Measurements from ENCODE around the gene LENEP.
A peak's percentile ranks its signal among the peaks of the same experiment; 100 is the strongest.

The LENEP gene

GRCh38 chr1:154969860-154970452 lies 23.4 kb upstream of the LENEP start:
- Histone ChIP-seq H3K79me2 (ENCODE audit: low read length) (peaks cover 89% of the 10 kb centered on the region), H3K27me3 (replicated peaks; ENCODE audit: insufficient read depth, low read length) (no peaks in the 10 kb centered on the region), H4K20me1 (ENCODE audit: insufficient read depth, low read length) (no peaks in the 10 kb centered on the region), H3K4me2 (ENCODE audit: low read depth, low read length) (peak overlapping the region; percentile 86), H3K27ac (ENCODE audit: low read length) (peak overlapping the region; percentile 65; the same call in 1 of the 2 replicates), H3K9ac (ENCODE audit: low read length) (peak overlapping the region; percentile 73), H3K4me1 (ENCODE audit: low read length) (peaks cover 34% of the 10 kb centered on the region), H2AFZ (ENCODE audit: low read length) (no peak overlapping the region), H3F3A (ENCODE audit: insufficient read depth, low read length) (peaks cover 22% of the 10 kb centered on the region), H3K9me3 (replicated peaks; ENCODE audit: insufficient read depth, low read length) (no peaks in the 10 kb centered on the region), H3K4me3 (ENCODE audit: low read length) (peak overlapping the region; percentile 53), H3K36me3 (replicated peaks; ENCODE audit: insufficient read depth, low read length) (peaks cover 20% of the 10 kb centered on the region), H3K9me2 (replicated peaks; ENCODE audit: insufficient read depth, low read length) (no peaks in the 10 kb centered on the region)
- DNase-seq = no peak
- TF ChIP-seq EZH2phosphoT487 (IDR thresholded peaks at IDR 0.05; ENCODE audit: low read length) (no peak), CTCF (IDR thresholded peaks at IDR 0.05; ENCODE audit: low read length) (no peak), EZH2 (optimal IDR thresholded peaks at IDR 0.05; ENCODE audit: low read depth, low read length) (no peak)

GRCh38 chr1:154970631-154971340 lies 22.6 kb upstream of the LENEP start, which contains the start of gene SHC1:
Gene SHC1 (minus strand): TSS chr1:154970747. CDS start chr1:154970526, 221 bp downstream.
- peak; percentile 98 for DNase-seq
- Histone ChIP-seq H2AFZ (ENCODE audit: low read length) (peak within 1 kb of the TSS; percentile 4; the same call in 1 of the 2 replicates), H3K9me3 (replicated peaks; ENCODE audit: insufficient read depth, low read length) (no peaks in the 10 kb centered on the region), H3K9ac (ENCODE audit: low read length) (peak within 1 kb of the TSS; percentile 73), H3K4me2 (ENCODE audit: low read depth, low read length) (peak within 1 kb of the TSS; percentile 86), H3K27ac (ENCODE audit: low read length) (peak within 1 kb of the TSS; percentile 65), H3K4me3 (ENCODE audit: low read length) (peak within 1 kb of the TSS; percentile 53), H3K36me3 (replicated peaks; ENCODE audit: insufficient read depth, low read length) (peaks cover 20% of the 10 kb centered on the region), H3K27me3 (replicated peaks; ENCODE audit: insufficient read depth, low read length) (no peaks in the 10 kb centered on the region), H3K4me1 (ENCODE audit: low read length) (peaks cover 34% of the 10 kb centered on the region), H3K9me2 (replicated peaks; ENCODE audit: insufficient read depth, low read length) (no peaks in the 10 kb centered on the region), H3K79me2 (ENCODE audit: low read length) (peaks cover 91% of the 10 kb centered on the region), H3F3A (ENCODE audit: insufficient read depth, low read length) (peaks cover 31% of the 10 kb centered on the region), H4K20me1 (ENCODE audit: insufficient read depth, low read length) (no peaks in the 10 kb centered on the region)
- no peak for TF ChIP-seq EZH2phosphoT487 (IDR thresholded peaks at IDR 0.05; ENCODE audit: low read length)
- TF ChIP-seq CTCF (IDR thresholded peaks at IDR 0.05; ENCODE audit: low read length) = no peak
- no peak for TF ChIP-seq EZH2 (optimal IDR thresholded peaks at IDR 0.05; ENCODE audit: low read depth, low read length)

- Histone ChIP-seq H3K9me2 (replicated peaks; ENCODE audit: insufficient read depth, low read length) (no peaks in the 10 kb centered on the region), H3F3A (ENCODE audit: insufficient read depth, low read length) (peaks cover 38% of the 10 kb centered on the region), H3K4me3 (ENCODE audit: low read length) (peak overlapping the region; percentile 53), H4K20me1 (ENCODE audit: insufficient read depth, low read length) (no peaks in the 10 kb centered on the region), H3K9me3 (replicated peaks; ENCODE audit: insufficient read depth, low read length) (no peaks in the 10 kb centered on the region), H3K27ac (ENCODE audit: low read length) (peak overlapping the region; percentile 65), H3K36me3 (replicated peaks; ENCODE audit: insufficient read depth, low read length) (peaks cover 14% of the 10 kb centered on the region), H3K27me3 (replicated peaks; ENCODE audit: insufficient read depth, low read length) (no peaks in the 10 kb centered on the region), H3K4me1 (ENCODE audit: low read length) (peaks cover 38% of the 10 kb centered on the region), H3K79me2 (ENCODE audit: low read length) (peaks cover 91% of the 10 kb centered on the region), H3K4me2 (ENCODE audit: low read depth, low read length) (peak overlapping the region; percentile 86), H3K9ac (ENCODE audit: low read length) (peak overlapping the region; percentile 73), H2AFZ (ENCODE audit: low read length) (peak overlapping the region; percentile 4; the same call in 1 of the 2 replicates)
- TF ChIP-seq EZH2phosphoT487 (IDR thresholded peaks at IDR 0.05; ENCODE audit: low read length) (no peak), EZH2 (optimal IDR thresholded peaks at IDR 0.05; ENCODE audit: low read depth, low read length) (no peak), CTCF (IDR thresholded peaks at IDR 0.05; ENCODE audit: low read length) (no peak)
- no peak for DNase-seq
Measured at GRCh38 chr1:154971341-154971998, 21.9 kb upstream of the LENEP start.
